Measurements from ENCODE around the gene FBXL15.
A peak's percentile ranks its signal among the peaks of the same experiment; 100 is the strongest.

Gene FBXL15

DNA sequence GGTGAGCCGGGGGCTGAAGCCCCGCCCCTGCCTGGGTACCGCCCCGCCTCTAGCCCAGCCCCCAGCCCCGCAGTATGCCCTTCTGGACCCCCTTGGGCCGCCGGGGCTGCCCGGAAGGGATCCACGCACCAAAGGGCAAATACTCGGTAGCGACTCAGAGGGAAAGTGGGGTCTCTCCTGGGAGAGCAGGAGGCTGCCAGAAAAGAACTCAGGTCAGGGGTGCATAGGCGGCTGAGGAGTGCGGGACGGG, 796 bp downstream of the FBXL15 start:
- DNase-seq: no peak
- TF ChIP-seq, protein P1, sequence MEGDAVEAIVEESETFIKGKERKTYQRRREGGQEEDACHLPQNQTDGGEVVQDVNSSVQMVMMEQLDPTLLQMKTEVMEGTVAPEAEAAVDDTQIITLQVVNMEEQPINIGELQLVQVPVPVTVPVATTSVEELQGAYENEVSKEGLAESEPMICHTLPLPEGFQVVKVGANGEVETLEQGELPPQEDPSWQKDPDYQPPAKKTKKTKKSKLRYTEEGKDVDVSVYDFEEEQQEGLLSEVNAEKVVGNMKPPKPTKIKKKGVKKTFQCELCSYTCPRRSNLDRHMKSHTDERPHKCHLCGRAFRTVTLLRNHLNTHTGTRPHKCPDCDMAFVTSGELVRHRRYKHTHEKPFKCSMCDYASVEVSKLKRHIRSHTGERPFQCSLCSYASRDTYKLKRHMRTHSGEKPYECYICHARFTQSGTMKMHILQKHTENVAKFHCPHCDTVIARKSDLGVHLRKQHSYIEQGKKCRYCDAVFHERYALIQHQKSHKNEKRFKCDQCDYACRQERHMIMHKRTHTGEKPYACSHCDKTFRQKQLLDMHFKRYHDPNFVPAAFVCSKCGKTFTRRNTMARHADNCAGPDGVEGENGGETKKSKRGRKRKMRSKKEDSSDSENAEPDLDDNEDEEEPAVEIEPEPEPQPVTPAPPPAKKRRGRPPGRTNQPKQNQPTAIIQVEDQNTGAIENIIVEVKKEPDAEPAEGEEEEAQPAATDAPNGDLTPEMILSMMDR (IDR thresholded peaks at IDR 0.05; ENCODE audit: low read depth, low read length): no peak
- Histone ChIP-seq H3K27ac (peak overlapping the region; percentile 99), H3K36me3 (peaks cover 42% of the 10 kb centered on the region), H3K4me3 (ENCODE audit: low read depth, low read length) (peak overlapping the region; percentile 88), H3K27me3 (ENCODE audit: insufficient read depth, low read depth, severe bottlenecking) (no peaks in the 10 kb centered on the region), H3K9me3 (ENCODE audit: severe bottlenecking) (no peaks in the 10 kb centered on the region)

DNA sequence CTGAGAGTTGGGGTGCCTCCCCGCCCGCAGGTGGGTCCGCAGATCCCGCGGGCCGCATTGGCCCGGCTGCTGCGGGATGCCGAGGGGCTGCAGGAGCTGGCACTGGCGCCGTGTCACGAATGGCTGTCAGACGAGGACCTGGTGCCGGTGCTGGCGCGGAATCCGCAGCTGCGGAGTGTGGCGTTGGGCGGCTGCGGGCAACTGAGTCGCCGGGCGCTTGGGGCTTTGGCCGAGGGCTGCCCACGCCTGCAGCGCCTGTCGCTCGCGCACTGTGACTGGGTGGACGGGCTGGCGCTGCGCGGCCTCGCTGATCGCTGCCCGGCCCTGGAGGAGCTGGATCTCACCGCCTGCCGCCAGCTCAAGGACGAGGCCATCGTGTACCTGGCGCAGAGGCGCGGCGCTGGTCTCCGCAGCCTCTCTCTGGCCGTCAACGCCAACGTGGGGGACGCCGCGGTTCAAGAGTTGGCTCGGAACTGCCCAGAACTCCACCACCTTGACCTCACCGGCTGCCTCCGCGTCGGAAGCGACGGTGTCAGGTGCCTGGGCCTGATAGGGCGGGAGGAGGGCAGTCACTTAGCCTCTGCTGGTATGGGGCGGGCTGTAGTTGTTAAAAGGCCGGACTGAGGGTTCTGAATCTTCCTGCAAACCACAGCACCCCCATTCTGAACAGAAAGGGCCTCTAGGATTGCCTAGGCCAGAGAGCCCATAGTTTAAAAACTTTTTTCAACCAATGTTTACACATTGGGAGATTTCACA, 1.3 kb downstream of the FBXL15 start:
- TF ChIP-seq, protein P1 (IDR thresholded peaks at IDR 0.05; ENCODE audit: low read depth, low read length): no peak
- Histone ChIP-seq H3K4me3 (ENCODE audit: low read depth, low read length) (peak overlapping the region; percentile 88), H3K27me3 (ENCODE audit: insufficient read depth, low read depth, severe bottlenecking) (no peaks in the 10 kb centered on the region), H3K36me3 (peaks cover 39% of the 10 kb centered on the region), H3K27ac (peak overlapping the region; percentile 99), H3K9me3 (ENCODE audit: severe bottlenecking) (no peaks in the 10 kb centered on the region)
- DNase-seq: no peak

DNA sequence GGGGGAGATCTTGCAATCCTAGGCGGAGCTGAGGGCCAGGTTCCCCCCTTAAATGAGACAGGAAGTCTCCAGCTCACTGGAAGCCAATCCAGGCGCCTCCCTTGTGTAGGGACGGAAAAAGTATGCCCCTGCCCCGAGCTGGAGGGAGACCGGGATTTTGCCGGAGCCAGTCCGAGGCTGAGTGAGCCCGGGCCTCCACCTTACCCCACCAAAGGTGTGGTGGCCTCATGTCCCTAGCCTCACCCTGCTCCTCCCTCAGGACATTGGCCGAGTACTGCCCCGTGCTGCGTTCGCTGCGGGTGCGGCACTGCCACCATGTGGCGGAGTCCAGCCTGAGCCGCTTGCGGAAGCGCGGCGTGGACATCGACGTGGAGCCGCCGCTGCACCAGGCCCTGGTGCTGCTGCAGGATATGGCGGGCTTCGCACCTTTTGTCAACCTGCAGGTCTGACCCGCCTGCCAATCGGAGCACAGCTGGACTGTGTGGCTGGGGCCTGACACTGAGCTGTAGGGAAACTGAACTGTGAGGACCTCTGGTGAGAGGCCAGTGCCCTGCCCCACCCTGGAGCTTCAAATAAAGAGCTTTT, 2.0 kb downstream of the FBXL15 start:
- no peaks in the 10 kb centered on the region for H3K9me3 ChIP-seq (ENCODE audit: severe bottlenecking)
- H3K27ac ChIP-seq: peak overlapping the region; percentile 47
- TF ChIP-seq, protein P1 (IDR thresholded peaks at IDR 0.05; ENCODE audit: low read depth, low read length): peak; percentile 95
- H3K36me3 ChIP-seq: peaks cover 39% of the 10 kb centered on the region
- no peak overlapping the region for H3K4me3 ChIP-seq (ENCODE audit: low read depth, low read length)
- peak; percentile 85 for DNase-seq
- no peaks in the 10 kb centered on the region for H3K27me3 ChIP-seq (ENCODE audit: insufficient read depth, low read depth, severe bottlenecking)

DNA sequence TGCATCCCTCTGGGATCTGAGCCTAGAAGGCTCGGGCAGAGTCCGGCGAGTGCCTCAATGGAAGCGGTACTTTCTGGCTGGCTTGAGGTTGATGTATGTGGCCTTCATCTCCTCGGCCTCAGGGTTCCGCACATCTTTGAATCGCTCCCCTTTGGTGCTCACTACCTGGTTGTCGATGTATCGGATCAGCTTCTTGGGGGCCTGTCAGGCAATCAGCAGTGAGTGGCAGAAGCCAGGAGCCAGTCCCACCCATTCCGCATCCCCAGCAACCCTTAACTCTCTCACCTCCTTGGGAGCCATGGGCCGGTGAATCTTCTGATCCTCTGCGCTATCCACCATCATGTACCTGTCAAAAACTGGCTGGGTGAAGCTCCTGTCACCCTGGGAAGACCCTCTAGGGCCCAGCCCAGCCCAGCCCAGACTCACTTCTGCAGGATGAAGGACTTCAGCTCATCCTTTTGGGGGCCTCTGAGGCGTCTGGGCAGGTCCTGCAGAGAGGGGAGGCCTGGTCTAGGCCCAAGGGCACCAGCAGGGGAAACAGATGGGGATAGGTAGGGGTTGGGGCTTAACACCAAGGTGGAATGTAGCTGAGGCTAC, 2.8 kb downstream of the FBXL15 start:
- Histone ChIP-seq H3K36me3 (peaks cover 37% of the 10 kb centered on the region), H3K4me3 (ENCODE audit: low read depth, low read length) (no peak overlapping the region), H3K27ac (peak overlapping the region; percentile 47; the same call in 1 of the 2 replicates), H3K9me3 (ENCODE audit: severe bottlenecking) (no peaks in the 10 kb centered on the region), H3K27me3 (ENCODE audit: insufficient read depth, low read depth, severe bottlenecking) (no peaks in the 10 kb centered on the region)
- DNase-seq: no peak
- TF ChIP-seq, protein P1 (IDR thresholded peaks at IDR 0.05; ENCODE audit: low read depth, low read length): no peak

DNA sequence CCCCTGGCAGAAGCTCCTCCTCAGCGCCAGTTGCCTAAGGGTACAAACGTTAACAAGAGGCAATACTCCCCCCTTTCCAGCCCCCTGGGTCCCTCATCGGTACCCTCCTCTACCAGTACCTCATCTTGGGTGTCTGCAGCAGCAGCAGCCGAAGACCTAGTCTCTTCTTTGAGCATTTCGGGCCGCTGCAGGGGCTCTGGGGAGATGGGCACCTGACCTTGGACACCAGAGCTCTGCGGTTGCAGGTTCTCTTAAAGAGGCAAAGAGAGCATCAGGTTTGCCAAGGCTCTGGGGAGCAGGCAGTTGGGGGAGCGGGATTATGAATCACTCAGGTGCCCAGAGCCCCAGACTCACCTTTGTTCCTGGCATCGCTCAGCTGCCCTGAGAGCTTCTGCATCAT, 3.5 kb downstream of the FBXL15 start:
- H3K4me3 ChIP-seq (ENCODE audit: low read depth, low read length): no peak overlapping the region
- no peaks in the 10 kb centered on the region for H3K27me3 ChIP-seq (ENCODE audit: insufficient read depth, low read depth, severe bottlenecking)
- H3K36me3 ChIP-seq: peaks cover 36% of the 10 kb centered on the region
- DNase-seq: no peak
- TF ChIP-seq, protein P1 (IDR thresholded peaks at IDR 0.05; ENCODE audit: low read depth, low read length): no peak
- no peak overlapping the region for H3K27ac ChIP-seq
- H3K9me3 ChIP-seq (ENCODE audit: severe bottlenecking): no peaks in the 10 kb centered on the region
